Stimulated activated CD4-positive, alpha-beta T cell treated with anti-CD3 and anti-CD28 coated beads, Interleukin-12 subunit alpha, Interleukin-12 subunit beta, amount 100 ng/mL, for 24 hours (primary cell): ENCODE data around the gene KCNH8.
"Not testable (repeated sequence)": the region's sequence is repeated elsewhere in the genome, so short reads cannot be mapped to it uniquely, and the experiment has no call there.

Source experiments
- DNase-seq, 2 experiments: peaks; one replicate each; pipeline ENCODE4 v3.0.0-alpha.2; 2020; ENCODE audit warnings: low read depth in 2 of 2

Gene KCNH8

DNA sequence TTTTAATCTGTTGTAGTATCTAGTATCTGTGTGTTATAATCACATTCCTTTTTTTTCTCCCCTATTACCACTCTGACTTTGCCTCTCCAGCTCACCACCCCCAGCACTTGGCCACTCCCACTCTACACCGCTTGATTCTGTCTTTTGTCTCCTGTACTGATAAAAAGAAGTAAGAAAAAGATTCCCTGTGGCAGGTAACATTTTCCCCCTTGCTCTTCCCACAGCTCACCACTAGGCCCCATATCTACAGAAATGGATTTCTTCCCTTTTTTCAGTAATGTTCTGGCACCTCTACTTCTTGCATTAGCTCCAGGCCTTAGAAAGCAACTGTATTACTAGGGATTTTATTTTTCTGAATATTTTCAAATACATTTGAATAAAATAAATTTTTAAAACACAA, 25.6 kb downstream of the KCNH8 start:
- DNase-seq: no peak

DNA sequence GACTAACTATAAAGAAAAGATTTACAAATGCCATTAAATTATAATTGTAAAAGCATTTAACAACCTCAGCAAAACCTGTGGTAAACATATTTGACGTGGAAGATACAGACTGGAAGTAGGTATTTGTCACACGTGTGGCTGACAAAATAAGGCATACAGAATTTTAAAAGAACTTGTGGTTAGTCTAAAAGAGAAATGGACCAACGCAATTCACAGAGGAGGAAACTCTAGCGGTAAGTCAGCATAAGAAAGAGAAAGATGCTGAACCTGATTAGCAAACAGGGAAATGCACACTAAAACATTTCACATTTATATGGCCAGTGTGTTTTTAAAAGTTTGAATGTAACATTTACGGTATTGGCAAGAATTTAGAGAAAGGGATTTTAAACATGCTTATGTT, 35.3 kb downstream of the KCNH8 start:
- DNase-seq: no peak

DNA sequence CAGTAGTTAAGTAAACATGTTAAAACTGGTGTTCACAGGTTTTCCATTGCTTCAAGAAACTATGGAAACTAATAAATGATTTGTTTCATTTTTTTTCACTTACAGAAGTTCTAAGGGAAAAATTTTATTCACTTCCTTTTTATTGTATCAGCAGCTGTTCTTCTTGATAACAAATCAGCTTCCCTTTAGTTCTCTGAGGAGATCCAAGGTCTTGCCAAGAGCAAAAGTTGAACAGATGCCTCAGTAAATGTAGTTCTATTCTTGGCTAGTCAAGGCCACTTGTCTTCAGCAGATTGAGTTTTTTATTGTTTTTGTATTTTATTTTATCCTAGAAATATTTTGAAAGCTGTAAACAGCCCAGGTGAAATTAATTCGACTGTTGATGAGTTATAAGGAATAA, 41.8 kb downstream of the KCNH8 start:
- DNase-seq: no peak

DNA sequence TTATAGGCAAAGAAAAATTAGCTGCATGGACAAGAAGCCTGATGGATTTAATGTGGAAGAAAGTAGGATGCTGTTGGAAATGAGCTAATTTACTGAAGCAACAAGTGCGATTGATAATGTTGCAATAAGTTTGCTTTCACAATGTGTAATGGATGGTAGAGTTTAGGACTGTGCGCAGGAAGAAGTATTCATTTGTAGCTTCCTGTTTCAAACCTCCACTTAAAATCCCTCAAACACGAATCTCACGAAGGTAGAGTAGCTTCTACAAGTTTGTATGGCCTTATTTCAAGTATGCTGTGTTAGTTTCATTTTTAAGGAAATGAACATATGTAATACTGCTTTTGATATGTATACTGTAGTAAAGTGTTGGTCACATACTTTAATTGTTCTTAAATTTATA, 42.3 kb downstream of the KCNH8 start:
- DNase-seq: no peak

DNA sequence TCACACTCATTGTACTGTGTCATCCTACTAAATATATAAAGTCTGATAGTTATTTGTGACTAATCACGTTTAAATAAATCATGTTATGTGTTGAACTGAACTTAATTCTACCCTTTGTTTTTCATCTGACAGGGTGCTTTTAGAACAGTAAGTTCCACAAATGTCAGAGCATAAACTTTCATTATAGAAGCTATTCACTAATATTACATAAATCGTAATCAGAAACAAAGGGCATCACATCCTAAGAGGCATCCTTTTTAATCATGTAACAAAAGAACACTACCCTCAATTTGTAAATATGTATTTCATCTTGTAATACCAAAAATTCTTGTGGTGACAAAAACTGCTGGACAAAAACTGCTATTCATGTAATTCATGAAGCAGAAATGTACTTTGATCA, 50.8 kb downstream of the KCNH8 start:
- DNase-seq: no peak

DNA sequence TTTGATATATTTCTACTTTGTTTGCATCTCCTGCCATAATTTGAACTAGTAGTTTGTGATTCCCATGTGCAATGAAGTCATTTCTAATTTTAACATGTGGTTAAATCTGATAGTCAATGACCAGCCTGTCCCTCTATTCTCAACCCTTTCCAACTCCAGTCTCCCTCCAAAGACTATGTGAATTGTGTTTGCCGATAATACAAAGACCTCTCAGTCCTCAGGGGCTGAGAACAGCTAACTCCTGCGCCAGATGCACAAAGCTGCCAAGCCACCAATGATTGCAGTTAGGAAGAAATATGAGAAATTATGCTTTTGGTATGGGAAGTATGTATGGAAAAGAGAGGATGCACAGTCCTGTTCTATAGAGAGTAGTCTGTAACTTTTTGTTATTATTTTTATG, 54.0 kb downstream of the KCNH8 start:
- DNase-seq: no peak

DNA sequence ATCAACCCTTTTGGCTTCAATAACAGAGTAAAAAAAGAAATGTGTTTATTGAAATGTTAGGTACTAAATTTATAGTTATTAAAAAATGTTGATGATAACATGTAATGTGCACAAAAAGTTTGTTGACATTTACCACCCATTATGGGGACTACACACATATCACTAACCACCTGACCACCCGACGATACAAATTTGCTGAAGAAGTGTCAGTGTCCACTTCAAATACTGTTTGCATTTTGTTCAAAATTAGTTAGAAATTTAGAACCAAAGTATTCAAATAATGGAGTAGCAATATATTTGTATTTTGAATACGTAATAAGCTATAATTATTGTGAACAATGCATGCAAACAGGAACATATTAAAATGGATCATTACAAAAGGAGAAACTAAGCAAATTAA, 54.4 kb downstream of the KCNH8 start:
- no peak for DNase-seq

DNA sequence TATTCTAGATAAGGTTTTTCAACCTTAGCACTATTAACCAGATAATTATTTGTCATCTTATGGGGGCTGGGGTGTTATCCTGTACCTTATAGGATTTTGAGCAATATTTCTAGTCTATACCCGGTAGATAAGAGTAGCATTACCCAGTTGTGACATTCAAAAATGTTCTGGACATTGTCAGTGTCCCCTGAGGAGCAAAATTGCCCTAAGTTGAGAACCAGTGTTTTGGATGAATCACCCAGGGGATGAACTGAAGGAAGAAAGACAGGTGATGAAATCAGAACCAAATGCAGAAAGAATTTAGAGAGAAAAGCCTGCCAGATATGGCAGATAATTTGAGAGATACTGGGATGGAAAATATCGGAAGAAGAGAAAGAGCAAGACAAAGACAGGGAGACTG, 58.2 kb downstream of the KCNH8 start:
- DNase-seq: no peak

DNA sequence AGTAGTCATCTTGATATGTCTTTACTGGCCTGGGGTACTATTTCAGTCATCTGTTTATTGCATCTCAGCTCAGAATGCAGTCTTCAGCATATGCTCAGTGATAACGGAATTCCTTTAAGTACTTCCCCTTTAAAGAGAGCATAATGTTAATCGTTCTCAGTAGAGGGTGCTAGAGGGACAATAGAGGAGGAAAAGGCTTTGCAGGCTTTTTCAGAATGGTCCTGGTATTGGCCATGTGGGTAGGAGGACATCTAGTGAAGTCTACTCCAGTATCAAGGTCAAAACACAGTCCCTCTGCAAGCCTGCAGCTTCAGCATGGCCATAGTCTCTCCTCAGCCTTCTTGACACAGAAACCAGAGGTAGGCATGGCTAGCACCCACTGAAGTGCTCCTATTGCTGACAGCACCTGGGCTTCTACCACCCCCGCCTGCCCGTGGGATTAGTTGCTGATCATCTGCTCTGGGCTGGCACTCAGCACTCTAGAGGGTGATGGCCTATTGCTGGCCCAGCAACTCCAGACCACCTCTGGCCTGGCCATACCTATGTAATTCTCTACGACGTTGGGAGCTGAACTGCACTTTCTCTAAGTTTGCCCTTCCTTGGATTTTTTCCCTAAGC, 65.4 kb downstream of the KCNH8 start:
- DNase-seq: no peak

DNA sequence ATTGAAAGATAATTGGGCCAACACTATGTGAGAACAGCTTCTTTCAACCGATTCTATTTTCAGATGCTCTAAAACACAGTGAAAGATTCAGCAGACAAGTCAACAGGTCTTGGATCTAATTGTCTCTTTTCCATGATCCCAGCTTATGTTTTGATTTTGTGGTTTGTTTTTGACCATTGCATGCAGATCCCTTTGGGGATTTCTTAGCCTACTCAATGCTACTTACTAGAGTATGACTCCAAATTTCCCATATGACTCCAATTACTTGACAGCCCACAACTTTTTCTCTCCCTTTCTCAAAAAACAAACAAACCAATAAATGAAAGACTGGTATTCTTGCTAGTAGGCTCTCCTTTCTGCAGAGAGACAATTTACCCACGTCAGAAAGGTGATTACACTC, 67.1 kb downstream of the KCNH8 start:
- DNase-seq: no peak

DNA sequence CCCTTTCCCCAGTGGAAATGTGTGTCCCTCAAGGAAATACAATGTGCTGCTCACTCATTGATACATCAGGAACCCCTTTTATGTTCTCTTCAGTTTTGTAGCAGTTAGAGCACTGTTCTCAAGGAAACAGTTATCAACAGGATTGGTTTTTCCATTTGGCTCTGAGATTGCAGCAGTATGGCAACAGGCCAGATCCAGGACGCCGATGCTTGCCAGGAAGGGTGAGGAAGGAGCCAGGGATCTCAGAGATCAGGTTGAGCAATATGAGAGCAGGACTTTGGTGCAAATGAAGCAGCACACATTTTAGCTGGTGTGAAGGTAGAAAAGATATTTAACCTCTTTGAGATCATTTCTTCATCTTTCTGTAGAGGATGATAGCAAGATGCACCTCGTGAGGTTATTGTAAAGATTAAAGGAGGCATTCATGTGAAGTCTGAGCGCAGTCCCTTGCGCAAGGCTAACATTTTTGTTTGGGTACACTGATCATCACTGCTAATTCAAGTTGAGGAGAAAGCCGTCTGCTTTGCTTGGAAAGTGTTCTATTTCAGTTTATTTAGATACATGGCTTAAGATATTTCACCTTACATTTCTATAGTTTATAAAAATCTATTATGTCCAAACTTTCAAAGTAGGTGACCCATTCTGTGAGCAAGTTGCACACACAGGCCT, 68.5 kb downstream of the KCNH8 start:
- no peak for DNase-seq

DNA sequence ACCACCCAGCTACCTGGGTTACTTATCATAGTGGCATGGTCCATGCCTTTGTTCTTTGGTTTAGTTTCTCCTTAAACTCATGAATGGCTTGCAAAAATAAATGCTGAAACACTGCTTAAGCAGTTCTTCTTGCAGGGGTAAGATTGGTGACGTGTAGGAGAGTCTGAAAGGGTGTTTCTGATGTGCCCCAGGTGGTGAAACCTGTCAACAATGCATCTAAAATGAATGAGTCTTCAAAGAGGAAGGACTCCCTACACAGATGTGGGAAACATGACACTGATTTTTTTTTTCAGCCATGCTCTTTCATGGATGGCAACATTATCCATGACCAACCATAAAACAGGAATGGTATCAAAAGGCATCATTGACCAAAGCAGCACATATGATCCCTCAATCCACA, 72.0 kb downstream of the KCNH8 start:
- DNase-seq: no peak

DNA sequence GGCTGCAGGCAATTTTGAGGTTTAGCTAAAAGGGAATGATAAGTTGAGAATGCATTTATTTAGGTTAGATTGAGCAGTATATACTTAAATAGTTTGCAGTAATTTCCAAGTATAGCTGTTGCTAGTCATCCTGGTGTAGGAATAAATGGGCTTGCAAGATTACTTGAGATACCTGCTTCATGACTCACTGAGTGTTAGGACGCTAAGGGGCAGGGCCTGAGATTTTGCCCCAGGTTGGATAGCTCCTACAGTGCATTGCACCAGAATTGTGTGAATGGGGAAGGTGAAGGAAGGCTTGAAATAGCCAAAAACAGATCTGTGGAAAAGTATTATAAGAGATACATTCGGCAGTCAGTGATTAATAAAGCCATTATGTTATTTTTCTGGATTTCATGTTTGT, 72.8 kb downstream of the KCNH8 start:
- no peak for DNase-seq

DNA sequence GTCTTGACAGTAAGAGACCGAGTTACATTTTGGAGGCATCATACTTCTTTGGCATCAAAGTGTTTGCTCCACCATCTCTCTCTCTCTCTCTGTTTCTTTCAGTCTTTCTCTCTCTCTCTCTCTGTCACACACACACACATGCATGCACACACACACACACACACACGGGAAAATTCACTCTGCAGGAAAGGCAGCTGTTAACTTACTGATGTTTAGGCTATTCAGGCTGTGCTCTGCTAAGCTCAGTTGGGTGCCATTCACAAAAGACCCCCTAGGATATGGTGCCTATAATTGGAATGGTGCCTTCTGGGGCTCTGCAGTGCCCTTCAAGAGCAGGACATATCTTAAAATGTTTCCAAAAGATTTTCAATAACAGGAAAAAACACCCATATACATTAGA, 78.2 kb downstream of the KCNH8 start:
- no peak for DNase-seq

DNA sequence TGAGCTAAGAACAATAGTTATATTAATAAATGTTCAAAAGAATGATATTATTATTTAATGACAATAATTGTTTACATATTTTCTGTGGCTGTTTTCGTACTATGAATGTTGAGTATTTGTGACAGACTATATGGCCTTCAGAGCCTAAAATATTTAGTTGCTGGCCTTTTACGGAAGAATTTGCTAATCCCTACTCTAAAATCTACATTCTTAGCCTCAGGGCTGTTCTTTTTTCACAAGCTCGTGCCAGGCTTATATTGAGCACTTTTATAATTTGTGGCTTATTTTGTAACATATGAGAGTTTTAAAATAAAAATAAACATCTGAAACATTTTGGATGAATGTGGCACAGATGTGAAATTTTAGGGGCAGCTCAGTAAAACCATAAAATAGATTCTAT, 79.9 kb downstream of the KCNH8 start:
- DNase-seq: no peak

DNA sequence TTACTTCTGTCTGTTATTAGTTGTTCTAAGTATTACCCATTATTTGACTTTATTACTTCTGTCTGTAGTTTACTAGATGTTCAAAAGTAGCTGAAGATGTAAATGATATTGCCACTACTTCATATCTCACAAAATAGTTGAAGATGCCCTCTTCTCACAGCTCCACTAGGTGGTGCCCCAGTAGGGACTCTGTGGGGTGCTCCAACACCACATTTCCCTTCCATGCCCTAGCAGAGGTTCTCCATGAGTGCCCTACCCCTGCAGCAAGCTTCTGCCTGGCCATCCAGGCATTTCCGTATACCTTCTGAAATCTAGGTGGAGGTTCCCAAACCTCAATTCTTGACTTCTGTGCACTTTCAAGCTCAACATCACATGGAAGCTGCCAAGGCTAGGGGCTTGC, 80.8 kb downstream of the KCNH8 start:
- DNase-seq: no peak

DNA sequence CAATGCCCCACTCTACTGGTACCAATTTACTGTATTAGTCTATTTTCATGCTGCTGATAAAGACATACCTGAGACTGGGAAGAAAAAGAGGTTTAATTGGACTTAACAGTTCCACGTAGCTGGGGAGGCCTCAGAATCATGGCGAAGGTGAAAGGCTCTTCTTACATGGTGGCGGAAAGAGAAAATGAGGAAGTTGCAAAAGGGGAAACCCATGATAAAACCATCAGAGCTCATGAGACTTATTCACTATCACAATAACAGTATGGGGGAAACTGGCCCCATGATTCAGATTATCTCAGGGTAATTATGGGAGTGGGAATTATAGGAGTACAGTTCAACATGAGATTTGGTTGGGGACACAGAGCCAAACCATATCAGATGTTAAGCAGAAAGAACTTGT, 81.6 kb downstream of the KCNH8 start:
- DNase-seq: not testable (repeated sequence)

DNA sequence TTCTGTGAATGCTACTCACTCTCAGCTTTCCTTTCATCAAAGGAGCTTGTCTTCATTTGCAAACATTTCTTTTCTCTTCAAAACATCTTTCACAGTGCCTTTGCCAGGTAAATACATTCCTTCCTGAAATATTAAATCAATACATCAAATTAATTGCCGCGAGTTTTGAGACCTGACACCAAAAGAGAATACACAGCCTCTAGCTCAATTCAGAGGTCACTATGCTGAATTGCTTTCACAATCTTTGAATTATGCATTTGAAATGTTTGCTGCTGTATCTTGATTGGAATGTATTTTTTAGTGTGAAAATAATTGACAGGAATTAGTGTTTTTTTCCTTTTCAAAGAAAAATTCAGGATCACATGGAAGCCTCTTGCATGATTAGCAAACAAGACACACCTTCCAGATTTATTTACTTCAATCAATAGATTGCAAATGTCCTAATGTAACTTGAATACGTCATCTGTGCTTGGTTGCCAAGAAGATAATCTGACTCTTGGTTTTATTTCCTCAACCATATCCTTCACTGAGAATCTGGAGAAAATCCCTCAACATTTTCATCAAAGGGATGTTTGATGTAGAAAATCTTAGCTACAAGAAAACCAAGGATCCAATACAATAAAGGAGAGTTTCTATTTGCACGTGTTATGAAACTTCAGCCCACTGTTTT, 83.6 kb downstream of the KCNH8 start:
- no peak for DNase-seq

DNA sequence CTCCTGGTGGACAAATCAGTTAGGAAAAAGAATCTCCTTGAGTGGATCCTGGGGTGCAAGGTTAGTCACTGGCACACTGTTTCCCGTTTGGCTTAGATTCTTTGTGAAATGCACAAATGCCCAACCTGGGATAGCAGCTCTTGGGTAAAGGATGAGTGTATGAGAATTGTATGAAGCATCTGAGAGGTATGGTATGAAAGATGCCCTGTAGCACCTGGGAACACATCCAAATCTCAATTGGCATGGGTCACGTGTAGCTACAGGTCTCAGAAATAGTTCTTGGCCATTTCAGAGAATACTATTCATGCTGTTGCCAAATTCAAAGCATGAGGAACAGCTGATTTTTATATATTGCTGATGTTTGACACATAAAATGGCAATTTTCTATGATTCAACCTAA, 84.3 kb downstream of the KCNH8 start:
- no peak for DNase-seq

DNA sequence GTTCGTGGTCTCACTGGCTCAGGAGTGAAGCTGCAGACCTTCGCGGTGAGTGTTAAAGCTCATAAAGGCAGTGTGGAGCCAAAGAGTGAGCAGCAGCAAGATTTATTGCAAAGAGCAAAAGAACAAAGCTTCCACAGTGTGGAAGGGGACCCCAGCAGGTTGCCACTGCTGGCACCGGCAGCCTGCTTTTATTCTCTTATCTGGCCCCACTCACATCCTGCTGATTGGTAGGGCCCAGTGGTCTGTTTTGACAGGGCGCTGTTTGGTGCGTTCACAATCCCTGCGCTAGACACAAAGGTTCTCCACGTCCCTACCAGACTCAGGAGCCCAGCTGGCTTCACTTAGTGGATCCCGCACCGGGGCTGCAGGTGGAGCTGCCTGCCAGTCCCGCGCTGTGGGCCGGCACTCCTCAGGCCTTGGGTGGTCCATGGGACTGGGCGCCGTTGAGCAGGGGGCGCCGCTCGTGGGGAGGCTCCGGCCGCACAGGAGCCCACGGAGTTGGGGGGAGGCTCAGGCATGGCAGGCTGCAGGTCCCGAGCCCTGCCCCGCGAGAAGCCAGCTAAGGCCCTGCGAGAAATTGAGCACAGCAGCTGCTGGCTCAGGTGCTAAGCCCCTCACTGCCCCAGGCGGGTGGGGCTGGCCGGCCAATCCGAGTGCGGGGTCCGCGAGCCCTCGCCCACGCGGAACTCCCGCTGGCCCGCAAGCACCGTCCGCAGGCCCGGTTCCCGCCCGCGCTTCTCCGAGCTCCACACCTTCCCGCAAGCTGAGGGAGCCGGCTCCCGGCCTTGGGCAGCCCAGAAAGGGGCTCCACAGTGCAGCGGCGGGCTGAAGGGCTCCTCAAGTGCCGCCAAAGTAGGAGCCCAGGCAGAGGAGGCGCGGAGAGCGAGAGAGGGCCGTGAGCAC, 85.8 kb downstream of the KCNH8 start:
- DNase-seq: not testable (repeated sequence)

DNA sequence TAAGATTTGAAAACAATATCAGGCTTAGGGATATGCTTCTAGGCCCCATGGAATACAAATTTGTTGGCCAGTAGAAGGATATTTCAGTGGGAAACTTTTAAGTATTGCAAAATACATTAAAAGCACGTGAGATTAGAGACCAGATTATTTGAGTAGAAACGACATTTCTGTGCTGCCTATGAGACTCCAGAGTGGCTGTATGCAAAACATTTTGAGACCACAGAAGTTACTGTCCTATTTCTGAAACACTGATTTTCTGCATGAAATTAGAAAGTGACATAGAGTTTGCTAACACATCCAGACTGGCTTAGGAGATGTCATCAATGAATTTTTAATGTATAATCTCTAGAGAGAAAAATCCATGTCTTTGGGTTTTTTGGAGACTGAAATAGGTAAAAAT, 99.8 kb downstream of the KCNH8 start:
- DNase-seq: no peak

DNA sequence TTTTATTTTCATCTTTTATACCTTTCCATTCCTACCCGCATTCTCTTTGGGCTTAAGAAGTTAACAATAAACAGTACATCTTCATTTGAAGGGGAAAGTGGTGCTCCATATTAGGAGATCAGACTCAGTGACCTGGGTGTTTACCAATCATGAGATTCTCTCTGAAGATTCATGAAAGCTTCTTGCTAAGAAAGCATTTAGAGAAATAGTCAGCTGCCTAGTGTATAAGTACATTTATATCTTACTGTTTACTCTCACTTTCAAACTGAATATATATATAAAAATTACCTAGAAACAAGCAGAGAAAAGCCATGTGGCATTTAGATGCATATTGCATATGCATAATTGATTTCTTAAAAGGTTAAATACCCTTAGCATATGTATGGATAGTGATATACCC, 100.5 kb downstream of the KCNH8 start:
- DNase-seq: no peak
